Measurements from ENCODE around the gene SLC66A3.
A peak's percentile ranks its signal among the peaks of the same experiment; 100 is the strongest.

SLC66A3 gene

DNA sequence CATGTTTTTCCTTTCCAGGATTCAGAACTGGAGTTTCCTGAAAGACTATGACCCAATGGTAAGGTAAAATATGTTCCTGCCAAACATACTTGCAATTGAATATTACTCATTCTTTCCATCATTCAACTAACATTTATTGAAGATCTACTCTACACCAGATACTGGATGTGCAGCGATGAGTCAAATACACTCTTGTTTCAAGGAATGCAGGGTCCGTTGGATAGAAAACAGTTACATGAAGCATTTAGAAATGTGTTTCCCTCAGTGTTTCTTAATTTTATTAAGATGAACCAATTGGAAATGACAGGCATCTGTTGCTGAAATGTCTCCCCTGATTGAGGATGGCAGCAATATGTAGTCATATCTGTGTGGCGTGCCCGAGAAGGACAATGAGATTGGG lies 14.8 kb upstream of the SLC66A3 start:
- no peak for DNase-seq

DNA sequence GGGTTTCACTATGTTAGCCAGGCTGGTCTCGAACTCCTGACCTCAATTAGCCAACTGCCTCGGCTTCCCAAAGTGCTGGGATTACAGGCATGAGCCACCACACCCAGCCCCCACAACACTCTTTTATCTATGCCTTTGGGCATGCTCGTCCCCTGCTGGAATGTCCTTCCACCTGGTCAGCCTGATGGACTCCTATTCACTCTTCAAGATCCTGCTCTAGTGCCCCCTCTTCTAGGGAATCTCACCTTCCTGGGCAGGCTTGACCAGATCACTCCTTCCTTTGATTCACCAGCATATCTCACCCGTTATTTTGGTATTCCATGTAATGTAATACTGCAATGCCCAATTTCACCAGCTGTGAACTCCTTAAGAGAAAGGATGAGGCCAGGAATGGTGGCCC lies 13.9 kb upstream of the SLC66A3 start:
- DNase-seq = no peak

DNA sequence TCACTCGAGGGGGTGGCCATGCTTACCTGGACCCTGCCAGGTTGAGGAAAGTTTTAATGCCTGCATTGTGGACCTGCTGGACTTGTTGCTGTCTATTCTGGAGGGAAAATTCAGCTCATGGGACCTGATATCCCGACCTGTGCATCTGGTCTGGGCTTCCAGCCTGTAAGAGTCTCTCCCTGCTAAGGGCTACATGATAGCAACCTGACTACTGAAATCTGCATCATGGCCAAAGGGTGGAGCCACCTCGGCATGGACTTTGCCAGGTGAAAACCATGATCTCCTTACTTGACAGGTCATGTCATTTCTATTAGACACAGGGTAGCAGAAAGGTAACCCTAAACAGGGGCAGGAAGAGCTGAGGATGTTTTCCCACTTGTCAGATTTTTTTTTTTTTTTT lies 12.9 kb upstream of the SLC66A3 start:
- DNase-seq = no peak

DNA sequence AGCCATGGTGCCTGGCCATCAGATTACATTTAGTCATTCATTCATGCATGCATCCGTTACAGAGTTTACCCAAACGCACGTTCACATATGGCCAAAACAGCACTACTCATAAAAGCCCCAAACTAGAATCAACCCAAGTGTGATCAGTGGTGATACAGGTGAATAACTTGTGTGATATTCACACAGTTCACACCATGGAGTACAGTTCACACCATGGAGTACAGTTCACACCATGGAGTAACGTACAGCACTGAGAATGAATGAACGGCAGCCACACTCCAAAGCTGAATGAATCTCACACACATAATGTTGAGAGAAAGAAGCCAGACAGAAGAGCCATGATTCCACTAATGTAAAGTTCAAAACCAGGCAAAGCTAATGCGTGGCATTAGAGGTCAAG lies 12.3 kb upstream of the SLC66A3 start:
- DNase-seq = no peak

DNA sequence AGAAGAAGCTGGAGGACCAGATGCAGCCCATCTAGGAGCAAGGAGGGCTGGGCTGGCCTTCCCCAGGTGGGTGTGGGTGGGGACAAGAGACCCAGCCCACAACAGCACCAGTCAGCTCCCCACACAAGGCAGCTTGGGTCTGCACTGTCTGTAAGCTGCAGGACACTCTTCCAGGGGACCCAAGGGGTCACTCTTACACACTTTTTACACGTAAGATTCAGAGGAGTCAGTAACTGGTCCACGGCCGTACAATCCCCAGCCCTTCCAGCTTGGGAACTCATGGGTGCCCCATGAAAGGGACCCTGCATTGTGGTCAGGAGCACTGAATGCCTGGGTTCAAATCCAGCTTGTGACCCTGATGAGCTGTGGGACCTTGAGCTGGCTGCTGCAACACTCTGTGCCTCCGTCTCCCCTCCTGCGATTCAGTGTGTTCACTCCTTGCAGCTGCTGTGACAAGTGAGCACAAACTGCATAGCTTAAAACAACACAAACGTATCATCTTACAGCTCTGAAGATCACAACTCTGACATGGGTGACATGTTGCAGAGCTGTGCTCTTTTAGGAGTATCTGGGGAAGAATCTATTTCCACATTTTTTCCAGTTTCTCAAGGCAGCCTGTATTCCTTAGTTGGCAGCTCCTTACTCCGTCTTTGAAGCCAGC lies 11.1 kb upstream of the SLC66A3 start:
- DNase-seq = no peak

DNA sequence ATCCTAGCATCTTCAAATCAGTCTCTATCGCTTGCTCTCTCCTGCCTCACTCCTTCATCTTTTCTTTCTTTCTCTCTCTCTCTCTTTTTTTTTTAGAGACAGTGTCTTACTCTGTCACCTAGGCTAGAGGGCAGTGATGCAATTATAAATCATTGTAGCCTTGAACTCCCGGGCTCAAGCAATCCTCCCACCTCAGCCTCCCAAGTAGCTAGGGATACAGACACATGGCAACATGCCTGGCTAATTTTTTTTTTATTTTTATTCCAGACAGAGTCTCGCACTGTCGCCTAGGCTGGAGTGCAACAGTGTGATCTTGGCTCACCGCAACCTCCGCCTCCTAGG lies 10.6 kb upstream of the SLC66A3 start:
- DNase-seq = no peak

DNA sequence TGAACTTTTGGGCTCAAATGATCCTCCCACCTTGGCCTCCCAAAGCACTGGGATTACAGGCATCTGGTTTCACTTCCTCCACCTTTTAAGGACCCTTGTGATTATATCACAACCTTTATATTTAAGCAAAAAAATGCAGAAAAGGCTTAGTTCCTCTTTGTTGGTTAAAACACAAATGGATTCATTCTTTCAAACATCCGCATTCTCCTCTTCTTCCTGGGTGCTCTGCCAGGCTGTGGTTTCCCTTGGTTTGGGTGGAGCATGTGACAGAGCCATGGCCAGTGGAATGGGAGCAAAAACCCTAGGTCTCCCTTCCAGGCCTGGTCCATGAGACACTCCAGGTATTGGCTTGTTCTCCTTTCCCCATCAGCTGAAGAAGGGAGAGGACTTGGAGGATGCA lies 9.9 kb upstream of the SLC66A3 start:
- DNase-seq = no peak

DNA sequence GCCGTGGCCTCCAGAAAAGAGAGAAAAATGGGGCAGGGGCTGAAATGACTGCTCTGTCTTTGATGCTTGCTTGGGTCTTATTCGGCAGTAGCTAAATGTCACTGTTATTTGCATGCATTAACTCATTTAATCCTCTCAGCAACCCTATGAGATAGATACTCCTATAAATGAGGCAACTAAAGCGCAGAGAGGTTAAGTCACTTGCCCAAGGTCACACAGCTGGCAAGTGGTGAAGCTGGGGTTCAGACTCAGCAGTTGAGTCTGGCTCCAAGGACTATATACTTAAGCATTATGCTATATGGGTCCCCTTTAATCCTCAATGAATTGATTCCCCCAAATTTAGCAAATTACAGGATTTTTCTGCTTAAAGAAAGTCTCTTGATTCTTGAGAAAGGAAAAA lies 9.2 kb upstream of the SLC66A3 start:
- DNase-seq = no peak

DNA sequence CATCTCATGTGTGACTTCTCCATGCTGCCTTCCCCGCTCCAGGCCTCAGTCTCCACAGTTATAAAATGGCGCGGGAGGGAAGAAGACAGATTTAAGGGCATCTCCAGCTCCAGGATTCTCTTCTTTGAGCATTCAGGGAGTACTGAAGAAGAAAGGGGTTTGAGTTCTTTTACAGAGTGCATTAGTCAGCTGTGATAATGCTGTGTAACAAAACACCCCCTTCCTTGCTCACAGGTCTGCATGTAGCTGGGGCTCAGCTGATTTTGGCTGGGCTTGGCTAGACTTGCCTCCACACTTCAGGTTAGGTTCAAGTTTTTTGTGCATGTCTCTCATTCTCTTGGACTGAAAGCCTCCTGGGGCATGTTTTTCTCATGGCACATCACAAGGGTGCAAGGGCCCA lies 8.0 kb upstream of the SLC66A3 start:
- DNase-seq = no peak

DNA sequence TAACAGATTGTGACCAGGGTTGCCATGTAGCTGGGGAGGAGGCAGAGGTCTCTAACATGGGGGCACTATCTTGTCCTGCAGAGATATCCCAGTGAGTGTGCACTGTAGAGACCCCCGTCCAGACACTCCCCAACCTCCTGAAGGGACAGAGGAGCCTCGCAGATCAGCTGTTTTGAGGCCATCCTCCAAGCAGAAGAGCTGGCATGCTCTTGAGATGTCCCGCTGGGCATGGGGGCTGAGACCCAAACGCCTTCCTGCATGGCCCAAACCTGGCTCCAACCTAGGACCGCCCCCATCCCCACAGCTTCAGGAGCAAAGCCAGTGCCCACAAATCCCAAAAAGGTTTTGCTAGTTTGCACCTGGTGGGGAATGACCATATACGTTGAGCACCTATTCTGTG lies 2.7 kb upstream of the SLC66A3 start:
- no peak for DNase-seq

DNA sequence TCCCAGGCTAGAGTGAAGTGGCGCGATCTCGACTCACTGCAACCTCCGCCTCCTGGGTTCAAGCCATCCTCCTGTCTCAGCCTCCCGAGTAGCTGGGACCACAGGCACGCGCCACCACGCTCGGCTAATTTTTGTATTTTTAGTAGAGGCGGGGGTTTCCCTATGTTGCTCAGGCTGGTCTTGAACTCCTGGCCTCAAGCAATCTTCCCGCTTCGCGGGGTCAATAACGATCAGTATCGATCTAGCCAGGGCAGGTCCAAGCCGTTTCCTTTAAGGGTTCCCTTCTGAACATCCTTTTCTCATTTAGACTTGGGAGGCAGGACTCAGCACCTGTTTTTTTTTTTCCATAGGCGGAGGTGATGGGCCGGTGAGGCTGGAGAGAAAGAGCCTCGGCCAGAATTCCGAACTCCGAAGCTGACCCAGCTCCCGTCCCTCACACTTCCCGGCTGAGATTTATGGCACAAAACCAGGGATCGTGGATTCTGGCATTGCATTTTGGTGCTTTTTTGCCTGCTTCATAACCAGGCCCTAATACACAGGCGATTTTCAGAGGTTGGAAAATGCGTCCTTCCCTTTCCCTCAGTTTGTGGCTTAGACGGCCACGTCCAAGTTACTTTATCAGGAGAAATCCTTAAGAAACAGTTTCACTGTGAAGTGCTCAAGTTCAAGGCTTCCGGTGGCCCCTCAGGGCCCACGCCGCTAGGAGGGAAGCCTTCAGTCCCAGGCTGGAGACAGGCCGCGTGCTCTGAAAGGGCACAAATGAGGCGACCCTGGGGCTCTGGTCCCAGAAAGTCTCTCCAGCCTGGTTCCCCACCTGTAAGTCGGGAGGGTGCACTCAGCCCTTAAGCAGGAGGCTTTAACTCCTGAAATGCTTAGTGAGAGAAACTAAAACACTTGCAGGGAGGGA lies 998 bp upstream of the SLC66A3 start:
- DNase-seq = no peak

DNA sequence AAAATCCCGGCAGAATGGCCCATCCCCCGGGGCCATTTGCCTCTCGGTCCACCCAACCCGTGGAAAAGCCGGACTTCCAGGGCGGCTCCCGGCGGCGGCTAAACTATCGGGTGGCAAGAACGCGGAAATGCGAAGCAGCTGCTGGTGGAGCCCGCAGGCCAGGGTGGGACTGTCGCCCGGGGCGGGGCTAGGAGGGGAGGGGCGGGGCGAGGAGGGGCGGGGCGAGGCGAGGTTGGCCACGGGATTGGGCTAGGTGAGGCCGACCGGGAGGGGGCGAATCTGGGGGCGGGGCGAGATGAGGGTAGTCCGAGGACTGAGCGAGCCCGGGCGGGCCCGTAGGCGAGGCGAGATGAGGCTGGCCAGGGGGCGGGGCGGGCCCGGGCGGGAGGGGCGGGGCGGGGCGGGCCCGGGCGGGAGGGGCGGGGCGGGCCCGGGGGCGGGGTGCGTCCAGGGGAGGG lies 315 bp upstream of the SLC66A3 start:
- peak; percentile 98 for DNase-seq

DNA sequence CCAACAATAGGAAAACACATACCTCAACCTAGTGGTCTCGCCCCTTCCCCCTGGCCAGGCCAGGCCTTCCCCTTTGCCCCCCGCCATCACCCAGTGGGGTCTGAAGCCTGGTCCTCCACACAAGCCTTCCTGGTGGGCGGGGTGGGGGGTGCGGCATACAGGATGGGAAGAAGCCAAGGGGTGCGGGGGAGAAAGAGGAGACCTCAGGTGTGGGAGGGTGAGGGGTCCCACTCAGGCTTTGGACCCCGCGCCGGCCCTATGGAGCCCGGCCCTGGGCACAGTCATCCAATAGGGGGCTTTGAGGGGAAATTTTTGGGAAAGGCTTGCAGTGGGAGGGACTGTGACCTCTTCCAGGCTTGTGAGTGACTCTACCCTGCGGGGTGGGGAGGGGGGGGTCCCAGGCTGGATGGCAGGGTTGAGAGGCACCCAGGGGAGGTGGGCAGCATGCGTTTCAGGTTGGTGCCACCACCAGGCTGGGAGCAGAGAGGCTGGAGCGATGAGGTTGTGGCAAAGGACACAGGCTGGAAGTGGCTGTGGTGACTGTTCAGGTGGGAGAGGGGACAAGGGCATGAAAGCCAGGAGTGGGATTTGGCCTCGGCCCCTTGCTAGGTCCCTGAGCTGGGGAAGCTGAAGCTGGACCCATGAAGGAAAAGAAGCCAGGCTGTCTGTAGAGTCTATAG lies 1.3 kb downstream of the SLC66A3 start:
- DNase-seq = no peak

DNA sequence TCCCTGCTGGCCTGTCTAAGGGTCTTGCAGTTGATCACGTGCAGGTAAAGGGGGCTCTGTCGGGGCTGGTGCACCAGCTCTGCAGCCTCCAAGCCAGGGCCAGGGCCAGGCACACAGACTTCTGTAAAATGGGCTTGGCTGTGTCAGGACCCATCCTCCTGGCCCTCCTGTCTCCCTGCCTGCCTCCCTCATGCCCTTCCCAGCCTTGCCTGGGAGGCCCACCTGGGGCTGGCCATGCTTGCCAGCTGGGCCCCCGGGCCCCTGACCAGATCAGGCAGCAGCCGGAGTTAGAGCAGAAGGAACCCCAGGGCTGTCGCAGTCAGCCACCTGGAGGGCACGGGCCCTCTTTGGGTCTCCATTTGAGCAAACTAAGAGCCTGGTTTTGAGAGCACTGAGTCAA lies 2.0 kb downstream of the SLC66A3 start:
- DNase-seq = no peak

DNA sequence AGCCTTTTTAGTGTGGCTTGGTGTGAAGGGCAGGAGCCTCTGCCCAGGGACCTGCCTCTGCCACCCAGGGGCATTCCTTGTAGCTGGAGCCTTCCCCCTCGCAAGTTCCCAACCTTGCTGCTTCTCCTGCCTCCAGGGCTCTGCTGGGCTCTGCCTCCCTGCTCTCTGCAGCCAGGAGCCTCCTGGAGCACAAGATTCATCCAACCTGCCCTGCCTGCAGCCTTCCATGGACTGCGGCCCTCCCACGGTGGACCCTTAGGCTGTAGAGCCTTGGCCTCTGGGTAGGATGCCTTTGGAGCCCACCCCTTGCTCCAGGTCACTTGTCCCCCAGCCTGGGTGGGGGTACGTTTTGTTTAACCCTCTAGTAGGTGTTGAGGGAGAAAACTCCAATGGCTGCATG lies 2.5 kb downstream of the SLC66A3 start:
- no peak for DNase-seq

DNA sequence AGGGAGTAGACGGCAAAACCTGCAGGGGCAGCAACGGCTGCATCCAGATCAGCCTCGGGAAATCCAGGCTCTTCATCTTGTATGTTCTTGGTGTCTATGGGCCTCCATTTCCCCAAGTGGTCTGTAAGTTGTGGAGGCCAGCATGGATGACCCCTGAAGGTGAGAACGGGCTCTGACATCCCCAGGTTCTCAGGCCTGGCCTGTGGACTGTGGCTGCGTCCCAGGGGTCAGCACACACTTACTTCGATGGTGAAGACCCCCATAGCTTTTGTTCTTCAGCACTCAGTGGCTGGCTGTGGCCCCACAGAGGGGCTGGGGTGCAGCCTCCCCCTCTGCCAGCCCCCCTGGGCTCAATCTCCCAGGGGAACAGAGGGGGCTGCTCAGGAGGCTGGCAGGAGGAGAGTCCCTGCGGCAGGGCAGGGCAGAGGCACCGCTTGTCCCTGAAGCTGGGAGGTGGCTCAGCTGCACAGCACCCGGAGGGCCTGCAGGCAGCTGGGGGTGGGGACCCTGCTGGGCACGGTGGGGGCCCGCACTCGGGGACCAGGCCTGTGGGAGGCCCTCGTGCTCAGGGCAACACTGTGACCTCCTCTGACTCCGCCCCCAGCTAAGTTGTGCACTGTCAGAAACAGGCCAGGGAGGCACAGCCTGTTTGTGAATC lies 3.8 kb downstream of the SLC66A3 start:
- peak; percentile 53 for DNase-seq

DNA sequence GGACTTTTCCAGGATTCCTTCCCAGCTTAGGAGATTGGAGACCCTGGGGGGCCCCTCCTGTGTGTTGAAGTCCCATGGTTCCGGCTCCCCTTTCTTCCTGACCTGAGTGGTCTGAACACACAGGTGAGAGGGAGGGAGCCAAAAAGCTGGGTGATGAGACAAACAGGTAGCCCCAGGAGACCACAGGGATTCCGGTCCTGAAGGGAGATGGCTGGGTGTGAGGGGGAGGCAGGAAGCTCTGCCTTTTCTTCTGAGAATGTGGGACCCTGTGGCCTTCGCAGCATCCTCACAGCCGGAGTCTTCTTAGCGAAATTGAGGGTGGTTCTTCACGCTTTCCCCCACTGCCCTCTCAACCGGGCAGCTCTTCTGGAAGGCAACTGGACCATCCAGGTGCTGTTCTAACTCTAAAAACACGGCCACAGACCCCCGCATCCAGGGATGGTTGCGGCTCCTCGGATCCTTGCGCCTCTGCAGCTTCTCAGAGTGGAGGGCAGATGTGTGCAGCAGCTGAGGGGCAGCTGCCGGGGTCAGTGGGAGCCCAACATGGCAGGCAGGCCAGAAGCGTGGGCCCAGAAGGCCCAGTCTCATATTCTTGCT lies 4.4 kb downstream of the SLC66A3 start:
- DNase-seq = peak; percentile 46

DNA sequence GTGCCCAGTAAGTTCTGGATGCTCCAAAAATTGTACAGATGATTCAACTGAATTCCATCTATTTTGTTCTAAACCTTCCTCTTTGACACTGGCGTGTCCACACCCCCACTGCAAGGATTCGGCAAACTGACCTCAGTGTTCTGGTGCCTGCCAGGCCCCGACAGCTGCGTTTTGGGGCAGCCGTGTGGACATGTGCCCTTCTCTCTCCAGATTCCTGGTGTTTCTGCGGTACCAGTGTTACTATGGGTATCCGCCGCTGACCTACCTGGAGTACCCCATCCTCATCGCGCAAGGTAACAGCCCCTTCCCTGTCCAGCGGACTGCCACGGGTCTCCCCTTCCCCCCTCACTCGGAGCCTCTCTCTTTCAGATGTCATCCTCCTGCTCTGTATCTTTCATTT lies 5.0 kb downstream of the SLC66A3 start:
- no peak for DNase-seq

DNA sequence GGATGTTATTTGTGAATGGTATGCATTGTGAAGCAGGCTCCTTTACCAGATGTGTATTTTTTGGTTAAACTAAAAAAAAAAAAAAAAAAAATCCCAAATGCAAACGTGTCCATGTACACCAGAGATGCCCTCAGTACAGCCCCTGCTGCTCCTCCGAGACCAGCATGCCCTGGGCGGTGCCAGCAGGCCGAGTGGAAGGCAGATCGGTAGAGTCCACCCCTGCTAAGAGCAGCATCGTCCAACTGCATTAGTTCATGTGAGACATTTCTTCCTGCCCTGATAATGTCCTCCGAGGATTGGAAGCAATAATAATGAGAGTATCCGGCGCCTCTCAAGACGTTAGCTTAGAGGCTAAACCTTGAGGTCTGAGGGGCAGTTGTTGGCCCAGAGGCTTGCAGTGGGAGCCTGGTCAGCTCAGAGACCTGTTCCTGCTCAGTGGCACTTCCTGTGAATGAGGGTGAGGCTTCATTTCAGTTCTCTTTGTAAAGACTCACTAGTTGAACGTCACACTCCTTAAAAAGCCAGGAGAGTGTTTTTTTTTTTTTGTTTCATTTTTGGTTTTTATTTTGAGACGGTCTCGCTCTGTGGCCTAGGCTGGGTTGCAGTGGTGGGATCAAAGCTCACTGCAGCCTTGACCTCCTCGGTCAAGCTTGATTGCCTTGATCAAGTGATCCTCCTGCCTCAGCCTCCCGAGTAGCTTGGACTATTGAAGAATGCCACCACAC lies 5.6 kb downstream of the SLC66A3 start:
- DNase-seq = no peak

DNA sequence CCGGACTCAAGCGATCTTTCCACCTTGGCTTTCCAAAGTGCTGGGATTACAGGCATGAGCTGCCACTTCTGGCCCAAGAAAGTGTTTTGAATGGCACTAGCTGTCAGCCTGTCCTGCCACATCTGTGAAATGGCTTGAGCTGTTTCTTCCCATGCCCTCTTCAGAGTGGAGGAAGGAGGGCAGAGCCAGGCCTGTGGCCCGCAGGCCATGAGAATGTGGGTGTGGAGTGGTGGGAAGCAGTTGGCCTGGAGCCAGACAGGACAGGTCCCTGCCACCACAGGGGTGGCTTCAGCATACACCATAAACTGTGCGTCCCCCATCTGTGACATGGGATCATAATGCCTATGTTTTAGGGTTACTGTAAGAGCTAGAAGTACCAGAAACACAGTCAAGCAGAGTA lies 6.5 kb downstream of the SLC66A3 start:
- no peak for DNase-seq

DNA sequence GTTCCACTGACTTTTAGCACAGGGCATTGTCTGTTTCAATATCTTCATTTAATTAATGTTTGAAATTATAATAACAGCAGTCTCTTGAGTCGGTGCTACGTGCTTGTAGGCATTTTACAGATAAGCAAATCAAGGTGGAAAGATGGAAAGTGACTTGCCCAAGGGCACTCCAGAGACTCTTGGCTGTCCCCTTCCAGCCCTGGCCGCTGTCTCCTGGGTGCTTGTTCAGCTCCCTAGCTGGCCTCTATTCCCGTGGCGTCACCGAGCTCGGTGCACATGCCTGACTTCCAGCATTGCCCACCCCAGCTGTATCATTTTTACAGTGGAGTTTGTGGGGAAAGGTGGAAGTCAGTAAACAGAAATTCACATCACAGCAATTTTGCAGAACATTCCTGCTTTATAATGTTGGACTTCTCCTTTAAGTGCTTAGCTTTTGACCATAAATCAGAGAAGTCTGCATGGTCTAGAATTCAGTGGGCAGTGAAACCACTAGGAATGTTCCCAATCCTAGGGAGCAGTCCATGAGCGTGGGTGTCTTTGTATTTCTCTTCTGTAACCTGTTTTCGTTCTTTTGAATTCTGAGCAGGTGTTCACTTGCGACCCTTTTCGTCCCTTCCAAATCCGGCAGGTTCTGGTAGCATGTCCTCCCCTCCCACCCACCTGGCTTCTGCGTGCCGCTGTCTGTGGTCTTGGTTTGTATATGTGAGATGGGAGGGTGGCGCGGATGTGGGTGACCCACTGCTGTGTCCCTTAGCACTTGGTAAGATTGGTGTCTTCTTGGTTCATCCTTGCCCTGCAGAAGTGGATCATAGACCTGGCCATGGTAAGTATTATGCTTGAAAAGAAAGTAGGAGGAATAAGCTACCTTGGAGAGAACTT lies 8.4 kb downstream of the SLC66A3 start:
- DNase-seq = no peak

All from activated CD8-positive, alpha-beta memory T cell treated with anti-CD3 and anti-CD28 coated beads for 24 hours (primary cell).